ENCODE measurements around the gene SFRP2.

The SFRP2 gene

DNA sequence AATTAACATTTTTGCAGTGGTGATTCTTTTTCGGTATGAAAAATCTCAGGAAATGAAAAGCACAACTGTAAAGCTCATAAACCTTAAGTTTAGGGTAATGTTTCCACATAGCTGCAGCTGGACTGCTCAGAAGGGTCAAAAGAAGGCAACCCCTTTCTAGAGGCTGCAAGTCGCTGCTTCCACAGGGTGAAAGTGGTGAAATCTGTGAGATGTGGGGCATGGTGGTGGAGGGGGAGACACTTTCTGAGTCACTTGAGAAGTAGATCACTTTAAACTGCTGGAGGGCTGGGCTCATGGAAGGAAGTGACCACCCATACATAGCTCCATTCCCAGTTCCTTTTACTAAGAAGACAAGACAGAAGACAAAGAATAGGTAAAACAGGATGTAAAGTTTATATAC, 8.7 kb downstream of the SFRP2 start:
- Histone ChIP-seq H3K36me3 (ENCODE audit: control insufficient read depth in 2 of 2, insufficient read depth in 1 of 2, low read length in 2 of 2) (no peaks in the 10 kb centered on the region), H3K4me1 (ENCODE audit: control insufficient read depth, insufficient read depth, low read length) (peaks cover 7% of the 10 kb centered on the region; the same call in 1 of the 2 replicates), H3K27ac (ENCODE audit: extremely low read depth, low read depth, low read length) (no peak overlapping the region), H3K9me3 (ENCODE audit: control insufficient read depth, insufficient read depth, low read depth, low read length) (no peaks in the 10 kb centered on the region), H3K4me3 (ENCODE audit: low read depth, low read length) (no peak overlapping the region)
- TF ChIP-seq ZNF138 (tag by site-specific recombination; IDR thresholded peaks at IDR 0.05; ENCODE audit: borderline replicate concordance), result no peak
- ChIA-PET CTCF (interaction anchor here (0.7 kb wide), 1 partner anchor 396 kb away, joined by 3 read pairs; no protein-coding TSS in a partner anchor), POLR2A (no interaction called here)

DNA sequence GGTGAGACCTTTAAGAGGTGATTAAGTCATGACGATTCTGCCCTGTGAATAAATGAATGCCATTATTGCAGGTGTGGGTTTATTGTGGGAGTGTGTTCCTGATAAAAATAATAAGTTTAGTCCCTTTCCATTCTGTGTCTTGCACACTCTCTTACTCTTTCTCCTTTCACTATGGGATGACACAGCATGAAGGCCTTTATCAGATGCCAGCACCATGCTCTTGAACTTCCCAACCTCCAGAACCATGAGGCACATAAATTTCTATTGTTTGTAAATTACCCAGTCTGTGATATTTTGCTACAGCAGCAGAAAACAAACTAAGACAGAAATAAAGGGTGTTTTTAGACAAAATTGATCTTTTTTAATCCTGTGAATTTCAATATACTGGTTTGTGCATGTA, 10.5 kb downstream of the SFRP2 start:
- no peaks in the 10 kb centered on the region for H3K36me3 ChIP-seq (ENCODE audit: control insufficient read depth in 2 of 2, insufficient read depth in 1 of 2, low read length in 2 of 2)
- no peaks in the 10 kb centered on the region for H3K9me3 ChIP-seq (ENCODE audit: control insufficient read depth, insufficient read depth, low read depth, low read length)
- no peak overlapping the region for H3K4me3 ChIP-seq (ENCODE audit: low read depth, low read length)
- POLR2A ChIA-PET, result no interaction called here
- peaks cover 7% of the 10 kb centered on the region; the same call in 1 of the 2 replicates for H3K4me1 ChIP-seq (ENCODE audit: control insufficient read depth, insufficient read depth, low read length)
- no peak overlapping the region for H3K27ac ChIP-seq (ENCODE audit: extremely low read depth, low read depth, low read length)
- TF ChIP-seq ZNF521 (tag by site-specific recombination; IDR thresholded peaks at IDR 0.05) (no peak), ZNF830 (tag by site-specific recombination; IDR thresholded peaks at IDR 0.05; ENCODE audit: low read depth) (no peak), ZNF549 (tag by site-specific recombination; IDR thresholded peaks at IDR 0.05) (0 out of 2 replicates have a peak, but pooled peaks have one; percentile 3)
- TF ChIP-seq, protein P1, sequence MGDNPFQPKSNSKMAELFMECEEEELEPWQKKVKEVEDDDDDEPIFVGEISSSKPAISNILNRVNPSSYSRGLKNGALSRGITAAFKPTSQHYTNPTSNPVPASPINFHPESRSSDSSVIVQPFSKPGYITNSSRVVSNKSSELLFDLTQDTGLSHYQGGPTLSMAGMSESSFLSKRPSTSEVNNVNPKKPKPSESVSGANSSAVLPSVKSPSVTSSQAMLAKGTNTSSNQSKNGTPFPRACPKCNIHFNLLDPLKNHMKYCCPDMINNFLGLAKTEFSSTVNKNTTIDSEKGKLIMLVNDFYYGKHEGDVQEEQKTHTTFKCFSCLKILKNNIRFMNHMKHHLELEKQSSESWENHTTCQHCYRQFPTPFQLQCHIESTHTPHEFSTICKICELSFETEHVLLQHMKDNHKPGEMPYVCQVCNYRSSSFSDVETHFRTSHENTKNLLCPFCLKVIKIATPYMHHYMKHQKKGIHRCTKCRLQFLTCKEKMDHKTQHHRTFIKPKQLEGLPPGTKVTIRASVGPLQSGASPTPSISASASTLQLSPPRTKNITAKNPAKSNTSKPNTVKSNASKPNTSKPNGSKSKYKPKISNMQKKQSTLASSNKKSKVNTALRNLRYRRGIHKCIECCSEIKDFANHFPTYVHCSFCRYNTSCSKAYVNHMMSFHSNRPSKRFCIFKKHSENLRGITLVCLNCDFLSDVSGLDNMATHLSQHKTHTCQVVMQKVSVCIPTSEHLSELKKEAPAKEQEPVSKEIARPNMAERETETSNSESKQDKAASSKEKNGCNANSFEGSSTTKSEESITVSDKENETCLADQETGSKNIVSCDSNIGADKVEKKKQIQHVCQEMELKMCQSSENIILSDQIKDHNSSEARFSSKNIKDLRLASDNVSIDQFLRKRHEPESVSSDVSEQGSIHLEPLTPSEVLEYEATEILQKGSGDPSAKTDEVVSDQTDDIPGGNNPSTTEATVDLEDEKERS (tag by site-specific recombination; IDR thresholded peaks at IDR 0.05), result no peak
- CTCF ChIA-PET, result no interaction called here

DNA sequence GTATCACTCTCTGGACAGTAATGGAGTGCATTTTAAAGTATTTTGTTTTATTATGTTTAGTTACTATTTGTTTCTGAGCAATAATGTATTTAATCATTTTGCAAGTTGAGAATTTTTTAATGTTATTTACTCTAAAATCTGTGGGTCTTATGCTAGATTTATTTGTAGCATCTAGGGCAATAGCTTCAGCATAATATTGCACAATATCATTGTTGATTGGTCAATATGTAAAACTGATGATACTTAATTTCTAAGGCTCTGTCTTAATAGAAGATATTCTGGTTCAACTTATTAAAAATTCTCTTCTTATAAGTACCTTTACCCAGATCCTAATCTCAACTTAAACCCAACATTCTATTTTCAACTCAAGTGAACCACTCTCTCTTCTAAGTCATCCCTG, 11.5 kb downstream of the SFRP2 start:
- H3K4me1 ChIP-seq (ENCODE audit: control insufficient read depth, insufficient read depth, low read length), result no peaks in the 10 kb centered on the region
- TF ChIP-seq ZNF530 (tag by site-specific recombination; IDR thresholded peaks at IDR 0.05; ENCODE audit: low read depth) (no peak), ZNF664 (tag by site-specific recombination; IDR thresholded peaks at IDR 0.05) (no peak), HIC1 (tag by site-specific recombination; IDR thresholded peaks at IDR 0.05) (no peak), OSR2 (tag by site-specific recombination; IDR thresholded peaks at IDR 0.05) (no peak), ZNF155 (tag by site-specific recombination; IDR thresholded peaks at IDR 0.05) (no peak), ZNF423 (tag by site-specific recombination; IDR thresholded peaks at IDR 0.05) (no peak), ZNF23 (tag by site-specific recombination; IDR thresholded peaks at IDR 0.05; ENCODE audit: borderline replicate concordance) (no peak), ZBTB8A (tag by site-specific recombination; IDR thresholded peaks at IDR 0.05) (no peak), ZNF623 (tag by site-specific recombination; IDR thresholded peaks at IDR 0.05) (no peak), ZNF433 (tag by site-specific recombination; IDR thresholded peaks at IDR 0.05; ENCODE audit: low read depth) (no peak), ZNF133 (tag by site-specific recombination; IDR thresholded peaks at IDR 0.05) (no peak), GFI1B (tag by site-specific recombination; IDR thresholded peaks at IDR 0.05) (no peak), ZNF350 (tag by site-specific recombination; IDR thresholded peaks at IDR 0.05) (no peak), ZNF561 (tag by site-specific recombination; IDR thresholded peaks at IDR 0.05; ENCODE audit: borderline replicate concordance) (no peak)
- TF ChIP-seq, protein P2, sequence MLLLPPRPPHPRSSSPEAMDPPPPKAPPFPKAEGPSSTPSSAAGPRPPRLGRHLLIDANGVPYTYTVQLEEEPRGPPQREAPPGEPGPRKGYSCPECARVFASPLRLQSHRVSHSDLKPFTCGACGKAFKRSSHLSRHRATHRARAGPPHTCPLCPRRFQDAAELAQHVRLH (tag by site-specific recombination; IDR thresholded peaks at IDR 0.05), result no peak
- TF ChIP-seq, protein P3, sequence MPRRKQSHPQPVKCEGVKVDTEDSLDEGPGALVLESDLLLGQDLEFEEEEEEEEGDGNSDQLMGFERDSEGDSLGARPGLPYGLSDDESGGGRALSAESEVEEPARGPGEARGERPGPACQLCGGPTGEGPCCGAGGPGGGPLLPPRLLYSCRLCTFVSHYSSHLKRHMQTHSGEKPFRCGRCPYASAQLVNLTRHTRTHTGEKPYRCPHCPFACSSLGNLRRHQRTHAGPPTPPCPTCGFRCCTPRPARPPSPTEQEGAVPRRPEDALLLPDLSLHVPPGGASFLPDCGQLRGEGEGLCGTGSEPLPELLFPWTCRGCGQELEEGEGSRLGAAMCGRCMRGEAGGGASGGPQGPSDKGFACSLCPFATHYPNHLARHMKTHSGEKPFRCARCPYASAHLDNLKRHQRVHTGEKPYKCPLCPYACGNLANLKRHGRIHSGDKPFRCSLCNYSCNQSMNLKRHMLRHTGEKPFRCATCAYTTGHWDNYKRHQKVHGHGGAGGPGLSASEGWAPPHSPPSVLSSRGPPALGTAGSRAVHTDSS (tag by site-specific recombination; IDR thresholded peaks at IDR 0.05), result no peak
- no peaks in the 10 kb centered on the region for H3K9me3 ChIP-seq (ENCODE audit: control insufficient read depth, insufficient read depth, low read depth, low read length)
- no peaks in the 10 kb centered on the region for H3K36me3 ChIP-seq (ENCODE audit: control insufficient read depth in 2 of 2, insufficient read depth in 1 of 2, low read length in 2 of 2)
- ChIA-PET POLR2A (no interaction called here), CTCF (interaction anchor here (0.6 to 0.8 kb wide), 2 partner anchors 13 to 27 kb away, joined by 3 to 5 read pairs; no protein-coding TSS in a partner anchor)
- H3K27ac ChIP-seq (ENCODE audit: extremely low read depth, low read depth, low read length), result no peak overlapping the region
- H3K4me3 ChIP-seq (ENCODE audit: low read depth, low read length), result no peak overlapping the region
